LNCAP (cell line): ENCODE data around the gene NKX3-2.

Experiments used
- CTCF ChIP-seq: fragments of 450-650 bp; IDR thresholded peaks from 2 replicates; pipeline ENCODE4 v1.5.1; 2017; ENCODE audit warnings: mild to moderate bottlenecking

The NKX3-2 gene

GRCh38 chr4:13539047-13539618 lies 5.2 kb downstream of the NKX3-2 start:
- no peak for TF ChIP-seq CTCF

GRCh38 chr4:13538427-13538973 lies 5.8 kb downstream of the NKX3-2 start:
- TF ChIP-seq CTCF = no peak

- TF ChIP-seq CTCF = no peak
Measured at GRCh38 chr4:13537832-13538177, 6.5 kb downstream of the NKX3-2 start.

DNA sequence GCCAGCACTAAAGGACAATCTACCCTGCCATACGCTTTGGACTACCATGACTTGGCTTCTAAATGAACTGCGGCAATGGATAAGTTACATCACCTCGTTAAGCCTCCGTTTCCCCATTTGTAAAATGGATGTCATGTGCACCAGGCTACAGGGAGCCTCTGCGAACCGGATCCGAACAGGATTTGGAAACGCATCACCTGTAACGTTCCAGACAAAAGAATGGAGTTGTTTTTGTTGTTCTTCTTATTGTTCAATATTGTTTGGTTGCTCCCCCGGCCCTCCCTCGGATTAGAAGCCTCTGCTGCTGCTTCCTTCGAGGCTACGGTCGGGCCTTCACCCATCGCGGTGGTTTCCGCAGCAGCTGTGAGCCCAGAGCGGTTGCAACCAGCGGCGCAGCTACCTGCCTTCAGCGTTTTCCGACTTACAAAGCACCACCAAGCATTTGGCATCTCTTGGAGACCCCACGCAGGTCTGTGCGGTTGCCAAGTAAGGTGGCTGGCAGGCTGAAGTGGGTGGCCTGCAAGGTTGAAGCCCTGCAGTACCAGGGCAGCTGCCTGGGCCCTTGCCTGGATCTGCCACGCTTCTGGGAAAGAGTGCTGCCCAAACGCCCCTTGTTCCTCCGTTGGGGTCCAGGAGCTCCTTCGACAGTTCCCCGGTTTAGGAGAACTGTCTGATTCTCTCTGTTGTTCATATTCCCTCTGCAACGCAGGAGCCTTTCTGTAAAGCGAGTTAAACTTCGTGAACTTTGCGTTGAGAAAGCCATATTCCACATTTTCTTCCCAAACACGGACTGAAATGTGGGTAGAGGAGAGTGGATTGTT lies 7.1 kb downstream of the NKX3-2 start:
- no peak for TF ChIP-seq CTCF

GRCh38 chr4:13536607-13537006 lies 7.7 kb downstream of the NKX3-2 start:
- TF ChIP-seq CTCF = no peak

DNA sequence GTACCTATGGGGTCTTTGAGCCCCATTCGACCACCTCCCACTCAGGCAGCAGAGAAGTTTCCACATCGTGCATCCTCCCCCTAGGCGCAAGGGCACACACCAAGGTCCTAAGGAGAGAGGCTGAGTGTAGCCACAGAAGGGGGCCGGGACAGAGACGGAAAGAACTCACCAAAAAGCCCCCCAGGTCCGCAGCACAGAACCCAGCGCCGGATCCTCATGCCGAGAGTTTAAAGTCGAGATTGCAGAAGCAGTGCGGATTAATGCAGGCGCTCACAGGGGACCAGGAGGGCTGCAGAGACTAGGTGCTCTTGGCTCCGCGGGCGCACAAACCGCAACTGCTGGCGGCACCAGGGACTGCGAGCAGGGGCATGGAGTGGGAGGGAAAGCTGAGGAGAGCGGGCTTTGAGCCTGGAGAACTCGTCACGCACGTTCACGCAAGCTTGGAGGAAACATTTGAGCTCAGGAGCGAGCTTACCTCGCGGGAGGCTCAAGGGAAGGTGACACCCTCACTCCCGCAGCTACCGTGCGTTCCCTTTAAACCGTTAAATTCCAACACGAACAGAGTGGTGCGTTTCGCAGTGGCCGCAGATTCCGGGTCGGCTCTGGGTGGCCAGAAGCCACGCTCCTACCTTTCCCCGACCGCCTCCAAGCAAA lies 8.5 kb downstream of the NKX3-2 start:
- no peak for TF ChIP-seq CTCF

GRCh38 chr4:13535118-13535517 lies 9.2 kb downstream of the NKX3-2 start:
- TF ChIP-seq CTCF = no peak
